GM10248 (cell line): ENCODE results near the gene ISG20.
"Not testable (repeated sequence)": the region's sequence is repeated elsewhere in the genome, so short reads cannot be mapped to it uniquely, and the experiment has no call there.

Experiments used
- CTCF ChIA-PET: fragments of 300-600 bp; sonication (Branson Sonifier 250); formaldehyde crosslinking; extraction: SDS; loops from one replicate; lab custom pipeline; 2021; ENCODE audit warnings: antibody characterized with exemption; lab: Yijun Ruan, JAX
- POLR2A ChIA-PET: fragments of 350-650 bp; sonication (Branson Sonifier 250); formaldehyde crosslinking; extraction: SDS; loops from one replicate; lab custom pipeline; 2020; ENCODE audit warnings: antibody characterized with exemption; lab: Yijun Ruan, JAX
- DNase-seq: peaks from one replicate; pipeline ENCODE4 v3.0.0; 2012; ENCODE audit errors: extremely low spot score
- TF ChIP-seq, protein P1 (sequence below): IDR thresholded peaks from 2 replicates; pipeline ENCODE4 v1.5.1; 2012; ENCODE audit warnings: mild to moderate bottlenecking, low read depth; ENCODE audit errors: extremely low read depth, missing control alignments, control extremely low read depth

The ISG20 gene

GRCh38 chr15:88641959-88642452 is 3.2 kb downstream of the ISG20 start:
- no peak for DNase-seq
- TF ChIP-seq, protein P1, sequence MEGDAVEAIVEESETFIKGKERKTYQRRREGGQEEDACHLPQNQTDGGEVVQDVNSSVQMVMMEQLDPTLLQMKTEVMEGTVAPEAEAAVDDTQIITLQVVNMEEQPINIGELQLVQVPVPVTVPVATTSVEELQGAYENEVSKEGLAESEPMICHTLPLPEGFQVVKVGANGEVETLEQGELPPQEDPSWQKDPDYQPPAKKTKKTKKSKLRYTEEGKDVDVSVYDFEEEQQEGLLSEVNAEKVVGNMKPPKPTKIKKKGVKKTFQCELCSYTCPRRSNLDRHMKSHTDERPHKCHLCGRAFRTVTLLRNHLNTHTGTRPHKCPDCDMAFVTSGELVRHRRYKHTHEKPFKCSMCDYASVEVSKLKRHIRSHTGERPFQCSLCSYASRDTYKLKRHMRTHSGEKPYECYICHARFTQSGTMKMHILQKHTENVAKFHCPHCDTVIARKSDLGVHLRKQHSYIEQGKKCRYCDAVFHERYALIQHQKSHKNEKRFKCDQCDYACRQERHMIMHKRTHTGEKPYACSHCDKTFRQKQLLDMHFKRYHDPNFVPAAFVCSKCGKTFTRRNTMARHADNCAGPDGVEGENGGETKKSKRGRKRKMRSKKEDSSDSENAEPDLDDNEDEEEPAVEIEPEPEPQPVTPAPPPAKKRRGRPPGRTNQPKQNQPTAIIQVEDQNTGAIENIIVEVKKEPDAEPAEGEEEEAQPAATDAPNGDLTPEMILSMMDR, result no peak
- POLR2A ChIA-PET, result interaction anchor here (0.6 to 0.9 kb wide), 6 partner anchors 13 to 112 kb away, joined by 3 to 8 read pairs (median 4); no protein-coding TSS in a partner anchor
- CTCF ChIA-PET, result no interaction called here

- POLR2A ChIA-PET, CTCF ChIA-PET, DNase-seq: not testable (repeated sequence)
Observed at GRCh38 chr15:88642514-88642913, 3.7 kb downstream of the ISG20 start.

GRCh38 chr15:88644741-88645140 is 5.9 kb downstream of the ISG20 start:
- CTCF ChIA-PET, result interaction anchor here (3.5 kb wide), 1 partner anchor 11 kb away, joined by 21 read pairs; no protein-coding TSS in a partner anchor
- no peak for DNase-seq
- TF ChIP-seq, protein P1, result no peak
- POLR2A ChIA-PET, result no interaction called here

GRCh38 chr15:88645171-88646087 is 6.6 kb downstream of the ISG20 start:
- TF ChIP-seq, protein P1, result no peak
- DNase-seq, result no peak
- POLR2A ChIA-PET, result no interaction called here
- CTCF ChIA-PET, result interaction anchor here (1.3 to 3.5 kb wide), 2 partner anchors 10 to 21 kb away, joined by 4 to 21 read pairs; no protein-coding TSS in a partner anchor

- TF ChIP-seq, protein P1, result no peak
- DNase-seq, result no peak
- ChIA-PET CTCF (interaction anchor here (1.3 to 3.5 kb wide), 2 partner anchors 9 to 22 kb away, joined by 4 to 21 read pairs; no protein-coding TSS in a partner anchor), POLR2A (no interaction called here)
Observed at GRCh38 chr15:88646088-88646405, 7.2 kb downstream of the ISG20 start.

DNA sequence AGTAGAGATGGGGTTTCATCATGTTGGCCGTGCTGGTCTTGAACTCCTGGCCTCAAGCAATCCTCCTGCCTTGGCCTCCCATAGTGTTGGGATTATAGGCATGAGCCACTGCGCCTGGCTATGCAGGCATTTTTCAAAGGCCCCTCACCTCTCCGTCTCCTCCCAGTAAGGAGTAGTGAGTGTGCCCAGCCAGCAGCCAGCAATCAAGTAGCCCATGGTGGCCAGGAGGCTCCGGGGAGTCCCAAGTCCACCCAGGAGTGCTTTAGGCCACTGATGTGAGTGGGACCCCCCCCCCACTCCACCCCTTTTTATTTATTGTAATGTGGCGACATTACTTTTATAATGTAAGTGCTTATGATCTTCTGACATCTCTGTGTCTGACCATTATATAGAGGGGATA is 8.1 kb downstream of the ISG20 start:
- no peak for DNase-seq
- ChIA-PET POLR2A (no interaction called here), CTCF (interaction anchor here (1.0 to 3.5 kb wide), 3 partner anchors 8 to 11 kb away, joined by 4 to 21 read pairs (median 6); partner anchors contain the start of gene ISG20)

More for the DNA sequence above, 8.1 kb downstream of the ISG20 start:
- TF ChIP-seq, protein P1, result no peak
